CD4-positive, alpha-beta T cell treated with Interleukin-6 for 4 hours (primary cell): Measurements from ENCODE around the gene N4BP2.

Source experiments
- DNase-seq: peaks from one replicate; pipeline ENCODE4 v3.0.0-alpha.2; 2020; ENCODE audit warnings: mixed read lengths

Gene N4BP2

GRCh38 chr4:40194602-40195161 is 138.0 kb downstream of the N4BP2 start:
- DNase-seq = peak; percentile 68

- no peak for DNase-seq
Measured at GRCh38 chr4:40195182-40196177, 138.8 kb downstream of the N4BP2 start.

GRCh38 chr4:40196272-40196671 is 139.6 kb downstream of the N4BP2 start:
- peak; percentile 35 for DNase-seq

- DNase-seq = peak; percentile 78
Measured at GRCh38 chr4:40196724-40197281, 140.2 kb downstream of the N4BP2 start, which contains the start of gene RHOH. TSS of gene RHOH (plus strand) at chr4:40197031. CDS start at chr4:40243387, 46,356 bp downstream.

GRCh38 chr4:40197879-40198689 is 141.4 kb downstream of the N4BP2 start:
- peak; percentile 38 for DNase-seq

GRCh38 chr4:40199179-40199670 is 142.6 kb downstream of the N4BP2 start:
- peak; percentile 57 for DNase-seq

- peak; percentile 60 for DNase-seq
Measured at GRCh38 chr4:40199999-40200874, 143.6 kb downstream of the N4BP2 start.

GRCh38 chr4:40200875-40201801 is 144.5 kb downstream of the N4BP2 start:
- DNase-seq = no peak

- no peak for DNase-seq
Measured at GRCh38 chr4:40201898-40202297, 145.2 kb downstream of the N4BP2 start.

GRCh38 chr4:40202474-40202873 is 145.8 kb downstream of the N4BP2 start:
- DNase-seq = no peak

- no peak for DNase-seq
Measured at GRCh38 chr4:40204507-40205258, 148.0 kb downstream of the N4BP2 start.

- DNase-seq = no peak
Measured at GRCh38 chr4:40205259-40206198, 148.9 kb downstream of the N4BP2 start.

GRCh38 chr4:40206426-40206825 is 149.8 kb downstream of the N4BP2 start:
- no peak for DNase-seq
